Endothelial cell of umbilical vein (primary cell): ENCODE data around the gene GRAMD1A. TPM values are rescaled to one million over a fixed set of nuclear protein-coding genes. Genes with fewer than 3 reads are reported as not detected.

Source experiments
- BruUV-seq: library from RNA; stranded (reverse); fragments of 400-500 nt; replicated peaks from 2 replicates; lab custom pipeline; 2021; lab: Mats Ljungman, UMichigan
- CTCF ChIA-PET: fragments of 300-600, 350-600 bp; sonication (Branson Sonifier 250); formaldehyde crosslinking; loops from one replicate; lab custom pipeline; 2021; ENCODE audit warnings: antibody characterized with exemption, inconsistent platforms; lab: Charles Lee
- POLR2A ChIA-PET: fragments of 300-600, 350-600 bp; sonication (Branson Sonifier 250); formaldehyde crosslinking; loops from one replicate; lab custom pipeline; 2021; ENCODE audit warnings: antibody characterized with exemption, inconsistent platforms; lab: Charles Lee
- DNase-seq: peaks from one replicate; pipeline ENCODE4 v3.0.0-alpha.2; 2011; ENCODE audit warnings: low read depth, low spot score
- FAIRE-seq: peaks from 2 replicates; lab custom pipeline; 2011; peaks lifted over from hg19 to GRCh38; lab: Jason Lieb, UNC
- H2AFZ ChIP-seq: 2 replicates; pipeline ENCODE4 v1.6.0; 2012; ENCODE audit warnings: low read depth, low read length, control low read depth, inconsistent platforms
- H3K27ac ChIP-seq: 2 replicates; pipeline ENCODE4 v1.5.1; 2011; ENCODE audit warnings: low read depth, mild to moderate bottlenecking, control low read depth, low read length, moderate library complexity; ENCODE audit not compliant: insufficient read depth
- H3K27me3 ChIP-seq, 2 experiments: 2 replicates each; pipeline versions ENCODE4 v1.6.0 to v1.6.1; 2011; ENCODE audit warnings: low read length in 2 of 2, mixed read lengths in 1 of 2; ENCODE audit not compliant: control insufficient read depth in 2 of 2, insufficient read depth in 2 of 2
- H3K36me3 ChIP-seq, 2 experiments: 2 replicates in 1 of 2; 3 replicates in 1 of 2; pipeline ENCODE4 v1.5.1; 2011; ENCODE audit warnings: low read length in 2 of 2, mild to moderate bottlenecking in 1 of 2, moderate library complexity in 1 of 2; ENCODE audit not compliant: control insufficient read depth in 2 of 2, insufficient read depth in 2 of 2; ENCODE audit errors: extremely low read depth in 1 of 2
- H3K4me1 ChIP-seq: 3 replicates; pipeline ENCODE4 v1.5.1; 2011; ENCODE audit warnings: mild to moderate bottlenecking, low read length; ENCODE audit not compliant: control insufficient read depth, insufficient read depth; ENCODE audit errors: extremely low read depth
- H3K4me2 ChIP-seq: 2 replicates; pipeline ENCODE4 v1.6.1; 2011; ENCODE audit warnings: low read length, control low read depth, mixed read lengths; ENCODE audit not compliant: insufficient read depth
- H3K4me3 ChIP-seq, 3 experiments: fragments of 200-600 bp in 1 of 3; sonication (generic), shearing (Covaris generic) in 1 of 3; replicated peaks in 1 of 3; 2 replicates each; pipeline ENCODE4 v1.5.1; 2011 to 2016; ENCODE audit warnings: control low read depth in 3 of 3, low read length in 3 of 3, mild to moderate bottlenecking in 2 of 3, inconsistent platforms in 1 of 3, low read depth in 1 of 3, moderate library complexity in 1 of 3; ENCODE audit not compliant: insufficient read depth in 1 of 3
- H3K79me2 ChIP-seq: 2 replicates; pipeline ENCODE4 v1.6.0; 2012; ENCODE audit warnings: low read length, inconsistent platforms; ENCODE audit not compliant: control insufficient read depth, insufficient read depth
- H3K9ac ChIP-seq: replicated peaks from 2 replicates; pipeline ENCODE3; 2011; ENCODE audit warnings: low read length, control low read depth; ENCODE audit not compliant: insufficient read depth; ENCODE audit errors: extremely low read depth
- H3K9me1 ChIP-seq: replicated peaks from 3 replicates; pipeline ENCODE4 v1.6.0; 2011; ENCODE audit warnings: mild to moderate bottlenecking, low read length; ENCODE audit not compliant: control insufficient read depth, insufficient read depth; ENCODE audit errors: extremely low read depth
- H3K9me3 ChIP-seq: replicated peaks from 2 replicates; pipeline ENCODE4 v1.5.1; 2012; ENCODE audit warnings: low read length, inconsistent platforms; ENCODE audit not compliant: control insufficient read depth, insufficient read depth
- H4K20me1 ChIP-seq: replicated peaks from 2 replicates; pipeline ENCODE3; 2011; ENCODE audit warnings: mild to moderate bottlenecking, low read length; ENCODE audit not compliant: control insufficient read depth, insufficient read depth; ENCODE audit errors: extremely low read depth
- CTCF ChIP-seq, 2 donors: IDR thresholded peaks; 1 replicate in 1 of 2; 2 replicates in 1 of 2; pipeline ENCODE4 v1.5.1; 2011; ENCODE audit warnings: low read length in 2 of 2, mild to moderate bottlenecking in 2 of 2, moderate library complexity in 2 of 2, control low read depth in 1 of 2, inconsistent platforms in 1 of 2, low read depth in 1 of 2; ENCODE audit not compliant: insufficient read depth in 1 of 2; ENCODE audit errors: extremely low read depth in 1 of 2
- EZH2 ChIP-seq: IDR thresholded peaks from 2 replicates; pipeline ENCODE4 v1.6.1; 2012; ENCODE audit warnings: borderline replicate concordance, low read depth, mild to moderate bottlenecking, moderate library complexity, low read length, inconsistent platforms; ENCODE audit not compliant: severe bottlenecking
- FOS ChIP-seq: IDR thresholded peaks from 2 replicates; pipeline ENCODE4 v1.6.1; 2011; ENCODE audit warnings: mild to moderate bottlenecking, low read length, moderate library complexity, borderline replicate concordance; ENCODE audit not compliant: insufficient read depth
- GATA2 ChIP-seq: IDR thresholded peaks from 2 replicates; pipeline ENCODE4 v1.7.0; 2011; ENCODE audit warnings: low read depth, mild to moderate bottlenecking, moderate library complexity, mixed read lengths, low read length; ENCODE audit not compliant: insufficient read length, insufficient read depth
- JUN ChIP-seq: IDR thresholded peaks from 2 replicates; pipeline ENCODE4 v1.6.1; 2011; ENCODE audit warnings: borderline replicate concordance, low read depth; ENCODE audit not compliant: insufficient read length, insufficient read depth
- MAX ChIP-seq: IDR thresholded peaks from 2 replicates; pipeline ENCODE4 v1.6.1; 2011; ENCODE audit not compliant: insufficient read depth, insufficient read length
- MYC ChIP-seq: IDR thresholded peaks from one replicate; pipeline ENCODE4 v1.6.1; 2011; ENCODE audit warnings: mild to moderate bottlenecking, low read depth, low read length
- POLR2A ChIP-seq: IDR thresholded peaks from 2 replicates; pipeline ENCODE4 v1.6.1; 2012; ENCODE audit warnings: low read depth, mild to moderate bottlenecking, control low read depth, low read length
- POLR2AphosphoS5 ChIP-seq: IDR thresholded peaks from 2 replicates; pipeline ENCODE4 v1.6.1; 2012; ENCODE audit warnings: low read depth, mild to moderate bottlenecking, control low read depth, low read length, moderate library complexity; ENCODE audit not compliant: insufficient read depth
- dilution Hi-C: fragments of 300-500 bp; cut with MboI; formaldehyde crosslinking; loops from one replicate; pipeline ENCODE4 v1.15.0; 2019; ENCODE audit warnings: low sequenced_read_pairs; ENCODE audit not compliant: extremely low pct_ligation_motif_present
- intact Hi-C: fragments of 100-400 bp; cut with micrococcal nuclease; formaldehyde crosslinking; loops from one replicate; pipeline ENCODE4 v1.10.0; 2022
- polyA plus RNA-seq, 4 experiments: library from polyadenylated mRNA; depleted of rRNA in 3 of 4; stranded (reverse) in 3 of 4; unstranded in 1 of 4; fragments of >200 nt; gene quantifications; 2 replicates each; pipeline versions ENCODE4 v1.2.1 to v1.2.3, GENCODE V29; 2011 to 2012; ENCODE audit warnings: missing spikeins in 1 of 4
- total RNA-seq: library from RNA; stranded (reverse); gene quantifications from 2 replicates; pipeline ENCODE4 v1.2.3, GENCODE V29; 2021

GRAMD1A gene
- total and polyA plus RNA-seq, 2 donors (not counting 3 experiments of a cell fraction or from before 2014, with no cell fraction given), result 127 to 130 TPM

GRCh38 chr19:35004517-35005255, 4.6 kb downstream of the GRAMD1A start:
- ChIA-PET POLR2A (no interaction called here), CTCF (no interaction called here)
- H3K4me3 ChIP-seq, result no peak overlapping the region
- TF ChIP-seq POLR2A, result no peak
- TF ChIP-seq MYC, result no peak
- no peak for TF ChIP-seq EZH2
- TF ChIP-seq POLR2AphosphoS5, result no peak
- TF ChIP-seq JUN, result no peak
- no peak for TF ChIP-seq GATA2
- TF ChIP-seq MAX, result no peak
- TF ChIP-seq FOS, result no peak
- TF ChIP-seq CTCF (IDR thresholded peaks at IDR 0.05; ENCODE audit: extremely low read depth in 1 of 2, insufficient read depth in 1 of 2, low read depth in 1 of 2, low read length in 2 of 2), result no peak
- H3K9ac ChIP-seq, result no peak overlapping the region
- BruUV-seq, result no TSS peak
- no peak for FAIRE-seq
- H3K9me1 ChIP-seq, result no peaks in the 10 kb centered on the region
- H4K20me1 ChIP-seq, result no peaks in the 10 kb centered on the region
- H3K4me2 ChIP-seq, result no peak overlapping the region
- H3K9me3 ChIP-seq, result no peaks in the 10 kb centered on the region
- H3K36me3 ChIP-seq, result peaks cover 9 to 10% of the 10 kb centered on the region in 2 experiments
- no peak for DNase-seq
- no peak overlapping the region for H3K27ac ChIP-seq
- no peak overlapping the region for H2AFZ ChIP-seq
- H3K4me1 ChIP-seq, result peaks cover 50% of the 10 kb centered on the region
- intact Hi-C loops, result loop anchor here (10.0 kb wide), 1 partner anchor 80 kb away; the partner anchor contains the start of gene ZNF30
- H3K27me3 ChIP-seq, result no peaks in the 10 kb centered on the region
- dilution Hi-C loops, result no loop called here
- peaks cover 54% of the 10 kb centered on the region for H3K79me2 ChIP-seq
